ENCODE data around the gene SPATA7.

DNA sequence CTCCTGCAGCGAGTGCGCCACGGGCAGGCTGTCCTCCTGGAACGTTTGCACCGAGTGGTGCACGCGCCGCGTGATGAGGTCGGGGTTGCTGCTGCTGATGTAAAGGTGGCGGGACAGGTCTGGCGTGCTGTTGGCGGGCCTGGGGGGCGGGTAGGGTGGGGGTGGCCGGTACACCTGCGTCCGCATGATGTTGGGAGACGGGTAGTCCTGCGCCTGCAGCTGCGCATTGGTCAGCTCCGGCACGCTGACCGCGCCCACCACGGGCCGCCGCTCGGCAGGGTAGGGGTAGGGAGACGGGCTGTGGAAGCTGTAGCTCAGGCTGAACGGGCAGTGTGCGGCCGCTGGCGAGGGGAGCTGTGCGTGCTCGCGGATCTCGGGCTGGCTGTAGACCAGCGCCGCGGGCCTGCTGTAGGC lies 94.1 kb downstream of the SPATA7 start:
- TF ChIP-seq, protein P1, sequence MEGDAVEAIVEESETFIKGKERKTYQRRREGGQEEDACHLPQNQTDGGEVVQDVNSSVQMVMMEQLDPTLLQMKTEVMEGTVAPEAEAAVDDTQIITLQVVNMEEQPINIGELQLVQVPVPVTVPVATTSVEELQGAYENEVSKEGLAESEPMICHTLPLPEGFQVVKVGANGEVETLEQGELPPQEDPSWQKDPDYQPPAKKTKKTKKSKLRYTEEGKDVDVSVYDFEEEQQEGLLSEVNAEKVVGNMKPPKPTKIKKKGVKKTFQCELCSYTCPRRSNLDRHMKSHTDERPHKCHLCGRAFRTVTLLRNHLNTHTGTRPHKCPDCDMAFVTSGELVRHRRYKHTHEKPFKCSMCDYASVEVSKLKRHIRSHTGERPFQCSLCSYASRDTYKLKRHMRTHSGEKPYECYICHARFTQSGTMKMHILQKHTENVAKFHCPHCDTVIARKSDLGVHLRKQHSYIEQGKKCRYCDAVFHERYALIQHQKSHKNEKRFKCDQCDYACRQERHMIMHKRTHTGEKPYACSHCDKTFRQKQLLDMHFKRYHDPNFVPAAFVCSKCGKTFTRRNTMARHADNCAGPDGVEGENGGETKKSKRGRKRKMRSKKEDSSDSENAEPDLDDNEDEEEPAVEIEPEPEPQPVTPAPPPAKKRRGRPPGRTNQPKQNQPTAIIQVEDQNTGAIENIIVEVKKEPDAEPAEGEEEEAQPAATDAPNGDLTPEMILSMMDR (IDR thresholded peaks at IDR 0.05): no peak
- no peak for TF ChIP-seq POLR2A (IDR thresholded peaks at IDR 0.05)
- no peak for TF ChIP-seq EP300 (IDR thresholded peaks at IDR 0.05; ENCODE audit: low read depth)

Measured in transverse colon (tissue), 3 donors.